BJ (cell line): ENCODE measurements around the gene SIGLEC14. TPM values are rescaled to one million over a fixed set of nuclear protein-coding genes. Genes with fewer than 3 reads are reported as not detected.
"Not testable (repeated sequence)": the region's sequence is repeated elsewhere in the genome, so short reads cannot be mapped to it uniquely, and the experiment has no call there.

Experiments used
- CTCF ChIA-PET: fragments of 350-600 bp; formaldehyde crosslinking; extraction: SDS; loops from one replicate; lab custom pipeline; 2021; ENCODE audit warnings: antibody characterized with exemption, inconsistent platforms; lab: Yijun Ruan, JAX
- POLR2A ChIA-PET: fragments of 300-600 bp; sonication (Branson Sonifier 250); formaldehyde crosslinking; extraction: SDS; loops from one replicate; lab custom pipeline; 2021; ENCODE audit warnings: antibody characterized with exemption; lab: Charles Lee
- DNase-seq: peaks from one replicate; pipeline ENCODE4 v3.0.0-alpha.2; 2011; ENCODE audit warnings: low read depth
- H3K27me3 ChIP-seq: 2 replicates; pipeline ENCODE4 v1.6.0; 2011; ENCODE audit warnings: low read length; ENCODE audit not compliant: control insufficient read depth, insufficient read depth
- H3K36me3 ChIP-seq: 2 replicates; pipeline ENCODE4 v1.5.1; 2011; ENCODE audit warnings: low read length; ENCODE audit not compliant: control insufficient read depth, insufficient read depth
- H3K4me3 ChIP-seq: 2 replicates; pipeline ENCODE4 v1.5.1; 2011; ENCODE audit warnings: low read depth, mild to moderate bottlenecking, control low read depth, low read length
- CTCF ChIP-seq: IDR thresholded peaks from 2 replicates; pipeline ENCODE4 v1.5.1; 2011; ENCODE audit warnings: low read depth, mild to moderate bottlenecking, control low read depth, inconsistent platforms, low read length, moderate library complexity; ENCODE audit not compliant: insufficient read depth
- polyA plus RNA-seq: library from polyadenylated mRNA; depleted of rRNA; stranded (reverse); fragments of >200 nt; gene quantifications from 2 replicates; pipeline ENCODE4 v1.2.3, GENCODE V29; 2011

The SIGLEC14 gene
- polyA plus RNA-seq, 1 experiment, result not detected

- DNase-seq, result no peak
- no peaks in the 10 kb centered on the region for H3K27me3 ChIP-seq
- no peak for TF ChIP-seq CTCF
- H3K4me3 ChIP-seq, result no peak overlapping the region
- CTCF ChIA-PET, result no interaction called here
- POLR2A ChIA-PET, result no interaction called here
- H3K36me3 ChIP-seq, result no peaks in the 10 kb centered on the region
Observed at GRCh38 chr19:51641648-51642047, 5.0 kb downstream of the SIGLEC14 start.

GRCh38 chr19:51640386-51640785, 6.2 kb downstream of the SIGLEC14 start:
- POLR2A ChIA-PET, result no interaction called here
- no peak for DNase-seq
- no peak overlapping the region for H3K4me3 ChIP-seq
- no peak for TF ChIP-seq CTCF
- H3K27me3 ChIP-seq, result no peaks in the 10 kb centered on the region
- CTCF ChIA-PET, result no interaction called here
- H3K36me3 ChIP-seq, result no peaks in the 10 kb centered on the region

GRCh38 chr19:51639916-51640315, 6.7 kb downstream of the SIGLEC14 start:
- no peak for TF ChIP-seq CTCF
- ChIA-PET POLR2A (no interaction called here), CTCF (no interaction called here)
- no peak overlapping the region for H3K4me3 ChIP-seq
- DNase-seq, result no peak
- no peaks in the 10 kb centered on the region for H3K36me3 ChIP-seq
- H3K27me3 ChIP-seq, result no peaks in the 10 kb centered on the region

- H3K4me3 ChIP-seq, result no peak overlapping the region
- H3K27me3 ChIP-seq, result no peaks in the 10 kb centered on the region
- DNase-seq, result no peak
- 0 out of 2 replicates have a peak, but pooled peaks have one; percentile 9 for TF ChIP-seq CTCF
- CTCF ChIA-PET, result no interaction called here
- H3K36me3 ChIP-seq, result no peaks in the 10 kb centered on the region
- POLR2A ChIA-PET, result no interaction called here
Observed at GRCh38 chr19:51637362-51637978, 9.2 kb downstream of the SIGLEC14 start.

GRCh38 chr19:51632126-51632525, 14.5 kb downstream of the SIGLEC14 start:
- DNase-seq, result no peak
- TF ChIP-seq CTCF, result no peak
- Histone ChIP-seq H3K27me3 (no peaks in the 10 kb centered on the region), H3K36me3 (no peaks in the 10 kb centered on the region), H3K4me3 (no peak overlapping the region)
- CTCF ChIA-PET, result no interaction called here
- POLR2A ChIA-PET, result no interaction called here

GRCh38 chr19:51630315-51630714, 16.3 kb downstream of the SIGLEC14 start, which contains the start of gene SIGLEC5:
Gene SIGLEC5 (minus strand): TSS chr19:51630401. CDS start chr19:51630335, 66 bp downstream.
- H3K36me3 ChIP-seq, DNase-seq, H3K4me3 ChIP-seq, H3K27me3 ChIP-seq, POLR2A ChIA-PET: not testable (repeated sequence)
- CTCF ChIA-PET, result interaction anchor here (1.5 kb wide), 1 partner anchor 30 kb away, joined by 3 read pairs; no protein-coding TSS in a partner anchor
